ENCODE data around the gene CUL4A.
"Not testable (repeated sequence)": the region's sequence is repeated elsewhere in the genome, so short reads cannot be mapped to it uniquely, and the experiment has no call there.

Gene CUL4A

DNA sequence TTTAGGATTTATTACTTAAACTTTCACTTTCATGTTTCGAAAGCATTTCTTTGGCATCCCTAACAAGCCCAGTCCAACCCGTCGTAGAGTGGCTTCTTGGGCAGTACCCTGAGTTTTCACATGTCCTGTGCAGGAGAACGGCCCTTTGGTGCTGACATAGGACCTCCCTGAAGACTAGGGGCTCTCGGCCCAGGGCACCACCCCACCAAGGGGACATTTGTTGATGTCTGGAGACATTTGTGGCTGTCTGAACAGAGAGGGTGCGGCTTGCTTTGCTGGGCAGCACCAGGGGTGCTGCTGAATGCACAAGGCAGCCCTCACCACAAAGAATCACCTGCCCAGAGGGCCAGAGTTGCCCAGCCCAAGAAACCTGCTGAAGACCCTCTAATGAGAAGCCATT, 30.6 kb downstream of the CUL4A start:
- Histone ChIP-seq H2AFZ (ENCODE audit: low read length) (no peak overlapping the region), H3K4me1 (ENCODE audit: insufficient read depth, low read length, poor library complexity, severe bottlenecking) (no peaks in the 10 kb centered on the region), H3K4me3 (ENCODE audit: low read length, poor library complexity, severe bottlenecking) (no peak overlapping the region), H3K9me3 (ENCODE audit: insufficient read depth, low read depth, low read length) (no peaks in the 10 kb centered on the region), H3K4me2 (ENCODE audit: low read depth, low read length, poor library complexity, severe bottlenecking) (no peak overlapping the region), H3F3A (ENCODE audit: low read depth) (no peaks in the 10 kb centered on the region), H3K27me3 (ENCODE audit: insufficient read depth, low read length, poor library complexity, severe bottlenecking) (no peaks in the 10 kb centered on the region), H3K36me3 (ENCODE audit: insufficient read depth, low read length) (peaks cover 51% of the 10 kb centered on the region; the same call in 1 of the 2 replicates), H3K9me2 (replicated peaks; ENCODE audit: low read depth, low read length) (no peaks in the 10 kb centered on the region), H3K79me2 (ENCODE audit: insufficient read depth, low read length) (no peaks in the 10 kb centered on the region), H3K9ac (ENCODE audit: low read depth, low read length, poor library complexity, severe bottlenecking) (no peak overlapping the region), H4K20me1 (ENCODE audit: insufficient read depth, low read length, poor library complexity, severe bottlenecking) (no peaks in the 10 kb centered on the region)
- no peak for TF ChIP-seq CTCF (conservative IDR thresholded peaks at IDR 0.05; ENCODE audit: low read length)
- no peak for TF ChIP-seq EZH2phosphoT487 (IDR thresholded peaks at IDR 0.05; ENCODE audit: borderline replicate concordance)

- not testable (repeated sequence) for H3K4me2 ChIP-seq (ENCODE audit: low read depth, low read length, poor library complexity, severe bottlenecking); H4K20me1 ChIP-seq (ENCODE audit: insufficient read depth, low read length, poor library complexity, severe bottlenecking); H3K9me3 ChIP-seq (ENCODE audit: insufficient read depth, low read depth, low read length); H3K4me1 ChIP-seq (ENCODE audit: insufficient read depth, low read length, poor library complexity, severe bottlenecking); H3K4me3 ChIP-seq (ENCODE audit: low read length, poor library complexity, severe bottlenecking); H3K9ac ChIP-seq (ENCODE audit: low read depth, low read length, poor library complexity, severe bottlenecking); H2AFZ ChIP-seq (ENCODE audit: low read length); H3K9me2 ChIP-seq (replicated peaks; ENCODE audit: low read depth, low read length); H3F3A ChIP-seq (ENCODE audit: low read depth); H3K27me3 ChIP-seq (ENCODE audit: insufficient read depth, low read length, poor library complexity, severe bottlenecking); H3K79me2 ChIP-seq (ENCODE audit: insufficient read depth, low read length)
- H3K36me3 ChIP-seq (ENCODE audit: insufficient read depth, low read length), result peaks cover 66% of the 10 kb centered on the region; the same call in 1 of the 2 replicates
Measured at GRCh38 chr13:113241623-113242022, 32.2 kb downstream of the CUL4A start.

DNA sequence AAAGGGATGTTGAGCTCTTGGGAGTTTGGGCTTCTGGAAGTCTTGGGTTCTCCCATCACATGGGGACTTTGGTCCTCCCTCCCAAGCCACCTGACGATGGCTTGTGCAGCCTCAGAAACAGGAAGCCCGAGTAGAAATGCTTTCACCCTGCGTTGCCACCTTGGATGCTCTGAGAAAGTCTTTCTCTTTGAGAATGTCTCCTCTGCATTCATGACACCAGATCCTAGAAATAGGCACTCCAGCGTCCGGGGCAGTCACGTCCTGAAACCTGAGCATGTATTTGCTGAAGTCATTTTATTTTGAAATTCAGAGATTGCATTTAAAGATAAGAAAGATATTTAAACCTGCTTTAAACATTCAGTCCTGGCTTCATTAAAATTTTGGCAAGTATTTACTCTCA, 34.4 kb downstream of the CUL4A start:
- Histone ChIP-seq H3K4me1 (ENCODE audit: insufficient read depth, low read length, poor library complexity, severe bottlenecking) (no peaks in the 10 kb centered on the region), H3K9me3 (ENCODE audit: insufficient read depth, low read depth, low read length) (no peaks in the 10 kb centered on the region), H3K9me2 (replicated peaks; ENCODE audit: low read depth, low read length) (no peaks in the 10 kb centered on the region), H3K27me3 (ENCODE audit: insufficient read depth, low read length, poor library complexity, severe bottlenecking) (no peaks in the 10 kb centered on the region), H3K4me2 (ENCODE audit: low read depth, low read length, poor library complexity, severe bottlenecking) (no peak overlapping the region), H3F3A (ENCODE audit: low read depth) (no peaks in the 10 kb centered on the region), H2AFZ (ENCODE audit: low read length) (no peak overlapping the region), H3K9ac (ENCODE audit: low read depth, low read length, poor library complexity, severe bottlenecking) (no peak overlapping the region), H3K4me3 (ENCODE audit: low read length, poor library complexity, severe bottlenecking) (no peak overlapping the region), H3K36me3 (ENCODE audit: insufficient read depth, low read length) (peaks cover 76% of the 10 kb centered on the region; the same call in 1 of the 2 replicates), H3K79me2 (ENCODE audit: insufficient read depth, low read length) (no peaks in the 10 kb centered on the region), H4K20me1 (ENCODE audit: insufficient read depth, low read length, poor library complexity, severe bottlenecking) (no peaks in the 10 kb centered on the region)
- TF ChIP-seq EZH2phosphoT487 (IDR thresholded peaks at IDR 0.05; ENCODE audit: borderline replicate concordance) (no peak), CTCF (conservative IDR thresholded peaks at IDR 0.05; ENCODE audit: low read length) (no peak)
